Endothelial cell of umbilical vein (primary cell): ENCODE results near the gene CORO7. TPM values are rescaled to one million over a fixed set of nuclear protein-coding genes. Genes with fewer than 3 reads are reported as not detected.

Experiments
- BruUV-seq: library from RNA; stranded (reverse); fragments of 400-500 nt; replicated peaks from 2 replicates; lab custom pipeline; 2021; lab: Mats Ljungman, UMichigan
- CTCF ChIA-PET: fragments of 300-600, 350-600 bp; sonication (Branson Sonifier 250); formaldehyde crosslinking; loops from one replicate; lab custom pipeline; 2021; ENCODE audit warnings: antibody characterized with exemption, inconsistent platforms; lab: Charles Lee
- POLR2A ChIA-PET: fragments of 300-600, 350-600 bp; sonication (Branson Sonifier 250); formaldehyde crosslinking; loops from one replicate; lab custom pipeline; 2021; ENCODE audit warnings: antibody characterized with exemption, inconsistent platforms; lab: Charles Lee
- DNase-seq: peaks from one replicate; pipeline ENCODE4 v3.0.0-alpha.2; 2011; ENCODE audit warnings: low read depth, low spot score
- FAIRE-seq: peaks from 2 replicates; lab custom pipeline; 2011; peaks lifted over from hg19 to GRCh38; lab: Jason Lieb, UNC
- H2AFZ ChIP-seq: 2 replicates; pipeline ENCODE4 v1.6.0; 2012; ENCODE audit warnings: low read depth, low read length, control low read depth, inconsistent platforms
- H3K27ac ChIP-seq: 2 replicates; pipeline ENCODE4 v1.5.1; 2011; ENCODE audit warnings: low read depth, mild to moderate bottlenecking, control low read depth, low read length, moderate library complexity; ENCODE audit not compliant: insufficient read depth
- H3K27me3 ChIP-seq, 2 experiments: 2 replicates each; pipeline versions ENCODE4 v1.6.0 to v1.6.1; 2011; ENCODE audit warnings: low read length in 2 of 2, mixed read lengths in 1 of 2; ENCODE audit not compliant: control insufficient read depth in 2 of 2, insufficient read depth in 2 of 2
- H3K36me3 ChIP-seq, 2 experiments: 2 replicates in 1 of 2; 3 replicates in 1 of 2; pipeline ENCODE4 v1.5.1; 2011; ENCODE audit warnings: low read length in 2 of 2, mild to moderate bottlenecking in 1 of 2, moderate library complexity in 1 of 2; ENCODE audit not compliant: control insufficient read depth in 2 of 2, insufficient read depth in 2 of 2; ENCODE audit errors: extremely low read depth in 1 of 2
- H3K4me1 ChIP-seq: 3 replicates; pipeline ENCODE4 v1.5.1; 2011; ENCODE audit warnings: mild to moderate bottlenecking, low read length; ENCODE audit not compliant: control insufficient read depth, insufficient read depth; ENCODE audit errors: extremely low read depth
- H3K4me2 ChIP-seq: 2 replicates; pipeline ENCODE4 v1.6.1; 2011; ENCODE audit warnings: low read length, control low read depth, mixed read lengths; ENCODE audit not compliant: insufficient read depth
- H3K4me3 ChIP-seq, 3 experiments: fragments of 200-600 bp in 1 of 3; sonication (generic), shearing (Covaris generic) in 1 of 3; replicated peaks in 1 of 3; 2 replicates each; pipeline ENCODE4 v1.5.1; 2011 to 2016; ENCODE audit warnings: control low read depth in 3 of 3, low read length in 3 of 3, mild to moderate bottlenecking in 2 of 3, inconsistent platforms in 1 of 3, low read depth in 1 of 3, moderate library complexity in 1 of 3; ENCODE audit not compliant: insufficient read depth in 1 of 3
- H3K79me2 ChIP-seq: 2 replicates; pipeline ENCODE4 v1.6.0; 2012; ENCODE audit warnings: low read length, inconsistent platforms; ENCODE audit not compliant: control insufficient read depth, insufficient read depth
- H3K9ac ChIP-seq: replicated peaks from 2 replicates; pipeline ENCODE3; 2011; ENCODE audit warnings: low read length, control low read depth; ENCODE audit not compliant: insufficient read depth; ENCODE audit errors: extremely low read depth
- H3K9me1 ChIP-seq: replicated peaks from 3 replicates; pipeline ENCODE4 v1.6.0; 2011; ENCODE audit warnings: mild to moderate bottlenecking, low read length; ENCODE audit not compliant: control insufficient read depth, insufficient read depth; ENCODE audit errors: extremely low read depth
- H3K9me3 ChIP-seq: replicated peaks from 2 replicates; pipeline ENCODE4 v1.5.1; 2012; ENCODE audit warnings: low read length, inconsistent platforms; ENCODE audit not compliant: control insufficient read depth, insufficient read depth
- H4K20me1 ChIP-seq: replicated peaks from 2 replicates; pipeline ENCODE3; 2011; ENCODE audit warnings: mild to moderate bottlenecking, low read length; ENCODE audit not compliant: control insufficient read depth, insufficient read depth; ENCODE audit errors: extremely low read depth
- CTCF ChIP-seq, 2 donors: IDR thresholded peaks; 1 replicate in 1 of 2; 2 replicates in 1 of 2; pipeline ENCODE4 v1.5.1; 2011; ENCODE audit warnings: low read length in 2 of 2, mild to moderate bottlenecking in 2 of 2, moderate library complexity in 2 of 2, control low read depth in 1 of 2, inconsistent platforms in 1 of 2, low read depth in 1 of 2; ENCODE audit not compliant: insufficient read depth in 1 of 2; ENCODE audit errors: extremely low read depth in 1 of 2
- EZH2 ChIP-seq: IDR thresholded peaks from 2 replicates; pipeline ENCODE4 v1.6.1; 2012; ENCODE audit warnings: borderline replicate concordance, low read depth, mild to moderate bottlenecking, moderate library complexity, low read length, inconsistent platforms; ENCODE audit not compliant: severe bottlenecking
- FOS ChIP-seq: IDR thresholded peaks from 2 replicates; pipeline ENCODE4 v1.6.1; 2011; ENCODE audit warnings: mild to moderate bottlenecking, low read length, moderate library complexity, borderline replicate concordance; ENCODE audit not compliant: insufficient read depth
- GATA2 ChIP-seq: IDR thresholded peaks from 2 replicates; pipeline ENCODE4 v1.7.0; 2011; ENCODE audit warnings: low read depth, mild to moderate bottlenecking, moderate library complexity, mixed read lengths, low read length; ENCODE audit not compliant: insufficient read length, insufficient read depth
- JUN ChIP-seq: IDR thresholded peaks from 2 replicates; pipeline ENCODE4 v1.6.1; 2011; ENCODE audit warnings: borderline replicate concordance, low read depth; ENCODE audit not compliant: insufficient read length, insufficient read depth
- MAX ChIP-seq: IDR thresholded peaks from 2 replicates; pipeline ENCODE4 v1.6.1; 2011; ENCODE audit not compliant: insufficient read depth, insufficient read length
- MYC ChIP-seq: IDR thresholded peaks from one replicate; pipeline ENCODE4 v1.6.1; 2011; ENCODE audit warnings: mild to moderate bottlenecking, low read depth, low read length
- POLR2A ChIP-seq: IDR thresholded peaks from 2 replicates; pipeline ENCODE4 v1.6.1; 2012; ENCODE audit warnings: low read depth, mild to moderate bottlenecking, control low read depth, low read length
- POLR2AphosphoS5 ChIP-seq: IDR thresholded peaks from 2 replicates; pipeline ENCODE4 v1.6.1; 2012; ENCODE audit warnings: low read depth, mild to moderate bottlenecking, control low read depth, low read length, moderate library complexity; ENCODE audit not compliant: insufficient read depth
- dilution Hi-C: fragments of 300-500 bp; cut with MboI; formaldehyde crosslinking; loops from one replicate; pipeline ENCODE4 v1.15.0; 2019; ENCODE audit warnings: low sequenced_read_pairs; ENCODE audit not compliant: extremely low pct_ligation_motif_present
- intact Hi-C: fragments of 100-400 bp; cut with micrococcal nuclease; formaldehyde crosslinking; loops from one replicate; pipeline ENCODE4 v1.10.0; 2022
- polyA plus RNA-seq, 4 experiments: library from polyadenylated mRNA; depleted of rRNA in 3 of 4; stranded (reverse) in 3 of 4; unstranded in 1 of 4; fragments of >200 nt; gene quantifications; 2 replicates each; pipeline versions ENCODE4 v1.2.1 to v1.2.3, GENCODE V29; 2011 to 2012; ENCODE audit warnings: missing spikeins in 1 of 4
- total RNA-seq: library from RNA; stranded (reverse); gene quantifications from 2 replicates; pipeline ENCODE4 v1.2.3, GENCODE V29; 2021

Gene CORO7
- total and polyA plus RNA-seq, 2 donors (not counting 3 experiments of a cell fraction or from before 2014, with no cell fraction given): 42.5 to 72.3 TPM

DNA sequence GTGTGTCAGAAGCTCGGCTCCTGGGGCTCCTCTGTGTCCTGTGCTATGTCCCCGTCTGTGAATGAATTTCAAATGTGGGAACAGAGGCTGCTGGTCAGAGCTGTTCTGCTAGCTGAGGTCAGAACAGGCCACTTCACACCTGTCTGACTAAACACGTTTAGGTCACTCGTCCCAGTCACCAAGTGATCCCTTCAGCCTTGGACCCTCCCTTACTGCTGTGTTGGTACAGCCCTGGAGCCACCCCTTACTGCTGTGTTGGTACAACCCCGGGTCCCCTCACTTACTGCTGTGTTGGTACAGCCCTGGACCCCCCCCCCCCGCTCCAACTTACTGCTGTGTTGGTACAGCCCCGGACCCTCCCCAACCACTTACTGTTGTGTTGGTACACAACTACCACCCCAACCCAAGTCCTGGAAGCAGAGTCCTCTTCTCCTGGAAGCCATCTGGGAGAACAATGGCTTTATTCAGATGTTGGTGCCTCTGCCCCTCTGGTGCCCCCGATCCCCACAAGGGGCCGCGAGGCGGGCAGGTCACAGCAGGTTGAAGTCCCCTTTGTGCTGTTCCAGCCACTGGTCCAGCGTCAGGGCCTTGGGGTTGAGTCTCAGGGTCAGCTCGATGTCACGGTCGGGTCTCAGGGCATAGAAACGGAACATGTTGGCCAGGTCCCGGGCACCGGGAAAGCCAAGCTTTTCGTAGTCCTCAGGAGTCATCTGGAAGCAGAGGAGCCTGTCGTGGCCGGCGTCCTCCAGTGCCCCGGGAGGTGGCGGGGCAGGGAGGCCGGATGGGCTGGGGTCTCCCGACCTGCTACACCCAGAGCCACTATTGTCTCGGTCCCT is 45.1 kb upstream of the CORO7 start:
- dilution Hi-C loops (no loop called here), intact Hi-C loops (no loop called here)
- TF ChIP-seq EZH2: no peak
- TF ChIP-seq MYC: no peak
- TF ChIP-seq POLR2AphosphoS5: peak; percentile 42
- TF ChIP-seq JUN: no peak
- Histone ChIP-seq H3K36me3 (peaks cover 0 to 36% of the 10 kb centered on the region in 2 experiments), H3K9me3 (no peaks in the 10 kb centered on the region), H3K79me2 (no peaks in the 10 kb centered on the region), H3K27me3 (no peaks in the 10 kb centered on the region), H4K20me1 (no peaks in the 10 kb centered on the region), H3K4me3 (no peak overlapping the region), H3K9ac (no peak overlapping the region), H3K4me2 (no peak overlapping the region), H2AFZ (no peak overlapping the region), H3K27ac (no peak overlapping the region), H3K4me1 (no peaks in the 10 kb centered on the region), H3K9me1 (no peaks in the 10 kb centered on the region)
- BruUV-seq: no TSS peak
- ChIA-PET CTCF (interaction anchor here (1.1 kb wide), 1 partner anchor 15 kb away, joined by 3 read pairs; no protein-coding TSS in a partner anchor), POLR2A (no interaction called here)
- FAIRE-seq (no peak), DNase-seq (no peak)

DNA sequence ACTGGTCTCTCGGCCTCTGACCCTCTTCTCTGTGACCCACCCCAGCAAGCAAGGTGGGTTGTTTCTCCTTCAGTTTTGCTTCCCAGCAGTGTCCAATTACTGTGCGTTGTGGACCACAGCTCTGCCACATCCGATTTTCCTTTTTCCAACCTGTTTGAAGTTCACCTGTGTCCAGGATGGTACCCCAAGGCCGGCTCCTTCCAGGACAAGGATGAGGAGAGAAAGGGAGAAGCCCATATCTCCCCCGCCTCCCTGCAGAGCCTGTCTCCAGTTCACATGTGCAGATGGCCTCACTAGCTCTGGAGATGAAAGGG is 44.5 kb upstream of the CORO7 start:
- POLR2A ChIA-PET: no interaction called here
- CTCF ChIA-PET: no interaction called here
- H2AFZ ChIP-seq: no peak overlapping the region
- DNase-seq (no peak), FAIRE-seq (no peak)
- H3K36me3 ChIP-seq: peaks cover 0 to 35% of the 10 kb centered on the region in 2 experiments
- no peaks in the 10 kb centered on the region for H3K27me3 ChIP-seq
- no peak overlapping the region for H3K4me3 ChIP-seq
- H3K9ac ChIP-seq: no peak overlapping the region
- H3K79me2 ChIP-seq: no peaks in the 10 kb centered on the region
- TF ChIP-seq GATA2: no peak
- no peak for TF ChIP-seq JUN
- TF ChIP-seq EZH2: no peak
- no peak for TF ChIP-seq POLR2A
- TF ChIP-seq CTCF (IDR thresholded peaks at IDR 0.05; ENCODE audit: extremely low read depth in 1 of 2, insufficient read depth in 1 of 2, low read depth in 1 of 2, low read length in 2 of 2): no peak
- TF ChIP-seq FOS: no peak
- TF ChIP-seq MYC: no peak
- TF ChIP-seq MAX: no peak
- TF ChIP-seq POLR2AphosphoS5: no peak
- no peaks in the 10 kb centered on the region for H3K9me1 ChIP-seq
- no peaks in the 10 kb centered on the region for H4K20me1 ChIP-seq
- H3K27ac ChIP-seq: no peak overlapping the region
- H3K4me2 ChIP-seq: no peak overlapping the region
- no peaks in the 10 kb centered on the region for H3K4me1 ChIP-seq
- intact Hi-C loops (no loop called here), dilution Hi-C loops (no loop called here)
- no peaks in the 10 kb centered on the region for H3K9me3 ChIP-seq
- BruUV-seq: no TSS peak
